IMR-90 (cell line): ENCODE data around the gene SDHA. TPM values are rescaled to one million over a fixed set of nuclear protein-coding genes. Genes with fewer than 3 reads are reported as not detected.
"Not testable (repeated sequence)": the region's sequence is repeated elsewhere in the genome, so short reads cannot be mapped to it uniquely, and the experiment has no call there.

Experiments used
- ATAC-seq: fragments of 200-7000 bp; cut with Tn5 transposase; 2 replicates; pipeline ENCODE4 v1.9.1; 2020; ENCODE audit warnings: low read depth, mild to moderate bottlenecking, moderate library complexity
- BruUV-seq: library from RNA; stranded (reverse); fragments of 400-500 nt; replicated peaks from 2 replicates; lab custom pipeline; 2021; lab: Mats Ljungman, UMichigan
- CTCF ChIA-PET: fragments of 300-600 bp; formaldehyde crosslinking; extraction: SDS; loops from one replicate; lab custom pipeline; 2021; ENCODE audit warnings: antibody characterized with exemption; lab: Yijun Ruan, JAX
- POLR2A ChIA-PET: fragments of 300-600 bp; sonication (Branson Sonifier 250); formaldehyde crosslinking; loops from one replicate; lab custom pipeline; 2022; ENCODE audit warnings: antibody characterized with exemption; ENCODE audit not compliant: unreplicated experiment; lab: Charles Lee
- DNase-seq: peaks from one replicate; pipeline ENCODE4 v3.0.0; 2013
- H2AFZ ChIP-seq: replicated peaks from 2 replicates; pipeline ENCODE3; 2013; ENCODE audit warnings: low read length, mild to moderate bottlenecking; ENCODE audit not compliant: poor library complexity
- H2AK5ac ChIP-seq: 2 replicates; pipeline ENCODE4 v1.6.1; 2013; ENCODE audit warnings: low read depth, low read length, inconsistent platforms
- H2AK9ac ChIP-seq: replicated peaks from 2 replicates; pipeline ENCODE3; 2013; ENCODE audit warnings: mild to moderate bottlenecking, low read depth, low read length, moderate library complexity; ENCODE audit not compliant: poor library complexity
- H2BK120ac ChIP-seq: 2 replicates; pipeline ENCODE4 v1.6.1; 2013; ENCODE audit warnings: low read depth, low read length, inconsistent platforms
- H2BK15ac ChIP-seq: 3 replicates; pipeline ENCODE4 v1.6.1; 2013; ENCODE audit warnings: low read depth, low read length, inconsistent platforms
- H2BK20ac ChIP-seq: 2 replicates; pipeline ENCODE4 v1.6.1; 2013; ENCODE audit warnings: low read depth, mild to moderate bottlenecking, inconsistent platforms, low read length, moderate library complexity
- H2BK5ac ChIP-seq: 2 replicates; pipeline ENCODE4 v1.6.1; 2013; ENCODE audit warnings: mild to moderate bottlenecking, low read depth, low read length, inconsistent platforms; ENCODE audit not compliant: poor library complexity, severe bottlenecking
- H3K14ac ChIP-seq: replicated peaks from 2 replicates; pipeline ENCODE4 v1.6.1; 2013; ENCODE audit warnings: low read depth, low read length, inconsistent platforms
- H3K18ac ChIP-seq: 2 replicates; pipeline ENCODE4 v1.6.1; 2013; ENCODE audit warnings: low read depth, low read length, control low read depth
- H3K23ac ChIP-seq: 2 replicates; pipeline ENCODE4 v1.6.1; 2013; ENCODE audit warnings: low read depth, low read length, inconsistent platforms
- H3K27ac ChIP-seq: 2 replicates; pipeline ENCODE4 v1.5.1; 2013; ENCODE audit warnings: mild to moderate bottlenecking, control low read depth, low read length; ENCODE audit not compliant: insufficient read depth
- H3K27me3 ChIP-seq: 2 replicates; pipeline ENCODE4 v1.6.1; 2013; ENCODE audit warnings: low read length; ENCODE audit not compliant: control insufficient read depth, insufficient read depth
- H3K36me3 ChIP-seq: 2 replicates; pipeline ENCODE4 v1.6.1; 2013; ENCODE audit warnings: low read length, mixed read lengths; ENCODE audit not compliant: control insufficient read depth, insufficient read depth
- H3K4ac ChIP-seq: 2 replicates; pipeline ENCODE4 v1.6.1; 2013; ENCODE audit warnings: low read depth, low read length, inconsistent platforms
- H3K4me1 ChIP-seq: 2 replicates; pipeline ENCODE4 v1.6.1; 2013; ENCODE audit warnings: low read length, mixed read lengths; ENCODE audit not compliant: control insufficient read depth, insufficient read depth
- H3K4me2 ChIP-seq: 2 replicates; pipeline ENCODE4 v1.6.1; 2013; ENCODE audit warnings: low read depth, mild to moderate bottlenecking, control low read depth, low read length, moderate library complexity
- H3K4me3 ChIP-seq: 2 replicates; pipeline ENCODE4 v1.5.1; 2013; ENCODE audit warnings: low read depth, mild to moderate bottlenecking, control low read depth, low read length, moderate library complexity; ENCODE audit not compliant: insufficient read depth
- H3K56ac ChIP-seq: 2 replicates; pipeline ENCODE4 v1.6.1; 2013; ENCODE audit warnings: low read length, inconsistent platforms; ENCODE audit not compliant: insufficient read depth; ENCODE audit errors: extremely low read depth
- H3K79me1 ChIP-seq, 2 experiments: 2 replicates each; pipeline ENCODE4 v1.6.1; 2013; ENCODE audit warnings: low read length in 2 of 2, inconsistent platforms in 1 of 2, low read depth in 1 of 2
- H3K9ac ChIP-seq: 2 replicates; pipeline ENCODE4 v1.6.1; 2013; ENCODE audit warnings: low read depth, low read length, control low read depth
- H3K9me1 ChIP-seq: 2 replicates; pipeline ENCODE4 v1.6.1; 2013; ENCODE audit warnings: low read length, inconsistent platforms; ENCODE audit not compliant: insufficient read depth
- H3K9me3 ChIP-seq: 2 replicates; pipeline ENCODE4 v1.6.1; 2013; ENCODE audit warnings: low read length; ENCODE audit not compliant: control insufficient read depth, insufficient read depth
- H4K20me1 ChIP-seq: 2 replicates; pipeline ENCODE4 v1.6.1; 2013; ENCODE audit warnings: low read length, inconsistent platforms; ENCODE audit not compliant: insufficient read depth
- H4K5ac ChIP-seq: 2 replicates; pipeline ENCODE4 v1.6.1; 2013; ENCODE audit warnings: mild to moderate bottlenecking, low read depth, low read length, control low read depth
- H4K8ac ChIP-seq, 2 experiments: 2 replicates each; pipeline ENCODE4 v1.6.1; 2013; ENCODE audit warnings: low read depth in 2 of 2, low read length in 2 of 2, control low read depth in 1 of 2, inconsistent platforms in 1 of 2
- H4K91ac ChIP-seq: 2 replicates; pipeline ENCODE4 v1.6.1; 2013; ENCODE audit warnings: low read depth, low read length, inconsistent platforms; ENCODE audit not compliant: insufficient read depth
- CEBPB ChIP-seq: IDR thresholded peaks from 2 replicates; pipeline ENCODE4 v1.6.1; 2012; ENCODE audit warnings: low read depth, low read length, improper control_type of control experiment
- WGBS, 2 experiments: methylation state at CpG; one replicate each; pipeline versions ENCODE4 v1.1.5 to v1.1.7; 2013; ENCODE audit warnings: missing lambda C conversion rate in 2 of 2; ENCODE audit not compliant: insufficient read length in 1 of 2; ENCODE audit errors: extremely low coverage in 2 of 2; 5-methylcytosine and 5-hydroxymethylcytosine counted together
- dilution Hi-C: fragments of 300-500 bp; cut with HindIII; formaldehyde crosslinking; loops from one replicate; pipeline ENCODE4 v1.14.3; 2018; ENCODE audit warnings: low sequenced_read_pairs; ENCODE audit not compliant: unreplicated experiment
- in situ Hi-C: fragments of 300-500 bp; cut with MboI; formaldehyde crosslinking; loops from 3 replicates; pipeline ENCODE4 v1.14.3; 2019; ENCODE audit warnings: low sequenced_read_pairs, inconsistent platforms, mixed read lengths
- intact Hi-C: fragments of 100-400 bp; cut with micrococcal nuclease; formaldehyde crosslinking; loops from 2 replicates; pipeline ENCODE4 v1.10.0; 2022
- polyA plus RNA-seq, 3 experiments: library from polyadenylated mRNA; depleted of rRNA; stranded (reverse); fragments of >200 nt; gene quantifications; 2 replicates each; pipeline ENCODE4 v1.2.3, GENCODE V29; 2012; ENCODE audit warnings: low replicate concordance in 1 of 3
- total RNA-seq: library from RNA; depleted of rRNA; stranded (reverse); fragments of >200 nt; gene quantifications from 2 replicates; pipeline ENCODE4 v1.2.3, GENCODE V29; 2012

The SDHA gene
- total and polyA plus RNA-seq, 2 of the 4 experiments (the other 2 are of a cell fraction): 105 to 121 TPM

GRCh38 chr5:196350-196749 is 21.8 kb upstream of the SDHA start:
- H2AK5ac ChIP-seq: no peak overlapping the region
- H3K4me1 ChIP-seq: no peaks in the 10 kb centered on the region
- H2BK5ac ChIP-seq: no peak overlapping the region
- no peak overlapping the region for H4K91ac ChIP-seq
- no peak overlapping the region for H3K9ac ChIP-seq
- H2BK15ac ChIP-seq: no peak overlapping the region
- no peak overlapping the region for H3K18ac ChIP-seq
- peak overlapping the region; percentile 37 for H2AK9ac ChIP-seq
- no peak for ATAC-seq
- H3K14ac ChIP-seq: no peak overlapping the region
- ChIA-PET CTCF (no interaction called here), POLR2A (no interaction called here)
- H2BK20ac ChIP-seq: no peak overlapping the region
- no CpG with 5 or more reads among the region's 10 CpGs for WGBS, 2 experiments
- no peak overlapping the region for H3K23ac ChIP-seq
- no peak overlapping the region for H4K5ac ChIP-seq
- dilution Hi-C loops (no loop called here), in situ Hi-C loops (no loop called here), intact Hi-C loops (no loop called here)
- H3K4me3 ChIP-seq: no peak overlapping the region
- H4K8ac ChIP-seq: no peak overlapping the region
- BruUV-seq: no TSS peak
- H3K4ac ChIP-seq: no peak overlapping the region
- TF ChIP-seq CEBPB: no peak
- H3K36me3 ChIP-seq: peaks cover 4% of the 10 kb centered on the region
- no peak overlapping the region for H3K27ac ChIP-seq
- DNase-seq: no peak
- 0 out of 4 replicates have a peak, but pooled peaks cover 0 to under 1% of the 10 kb centered on the region in 2 experiments for H3K79me1 ChIP-seq
- no peaks in the 10 kb centered on the region; the same call in none of the 2 replicates for H4K20me1 ChIP-seq
- H3K27me3 ChIP-seq: peaks cover 6% of the 10 kb centered on the region; the same call in 1 of the 2 replicates
- no peaks in the 10 kb centered on the region for H3K9me3 ChIP-seq
- H3K4me2 ChIP-seq: no peak overlapping the region
- no peak overlapping the region for H3K56ac ChIP-seq
- H2BK120ac ChIP-seq: no peak overlapping the region
- peaks cover 2% of the 10 kb centered on the region; the same call in 1 of the 2 replicates for H3K9me1 ChIP-seq
- no peak overlapping the region for H2AFZ ChIP-seq

- in situ Hi-C loops, H4K5ac ChIP-seq, H3K56ac ChIP-seq, H3K4ac ChIP-seq, dilution Hi-C loops, H2BK15ac ChIP-seq, H3K4me1 ChIP-seq, H2AK9ac ChIP-seq, H3K23ac ChIP-seq, ATAC-seq, H3K27ac ChIP-seq, H3K4me2 ChIP-seq, H3K9ac ChIP-seq, H4K20me1 ChIP-seq, H2BK20ac ChIP-seq, CTCF ChIA-PET, H3K4me3 ChIP-seq, H3K27me3 ChIP-seq, H2AK5ac ChIP-seq, H3K18ac ChIP-seq, H3K14ac ChIP-seq, intact Hi-C loops, H3K9me3 ChIP-seq, BruUV-seq, H2AFZ ChIP-seq, H3K79me1 ChIP-seq, POLR2A ChIA-PET, H4K91ac ChIP-seq, H3K36me3 ChIP-seq, H4K8ac ChIP-seq, H2BK120ac ChIP-seq, H3K9me1 ChIP-seq, H2BK5ac ChIP-seq: not testable (repeated sequence)
- 79% methylated on average over 12 of the region's 18 CpGs; no CpG with 5 or more reads in 1 of the 2 experiments for WGBS, 2 experiments
- DNase-seq: peak; percentile 24
Measured at GRCh38 chr5:197031-197430, 21.1 kb upstream of the SDHA start.
